Measurements from ENCODE around the gene CNP. TPM values are rescaled to one million over a fixed set of nuclear protein-coding genes. Genes with fewer than 3 reads are reported as not detected.

Gene CNP
- total and polyA plus RNA-seq, 4 donors, result 277 to 1,008 (median 786) TPM

DNA sequence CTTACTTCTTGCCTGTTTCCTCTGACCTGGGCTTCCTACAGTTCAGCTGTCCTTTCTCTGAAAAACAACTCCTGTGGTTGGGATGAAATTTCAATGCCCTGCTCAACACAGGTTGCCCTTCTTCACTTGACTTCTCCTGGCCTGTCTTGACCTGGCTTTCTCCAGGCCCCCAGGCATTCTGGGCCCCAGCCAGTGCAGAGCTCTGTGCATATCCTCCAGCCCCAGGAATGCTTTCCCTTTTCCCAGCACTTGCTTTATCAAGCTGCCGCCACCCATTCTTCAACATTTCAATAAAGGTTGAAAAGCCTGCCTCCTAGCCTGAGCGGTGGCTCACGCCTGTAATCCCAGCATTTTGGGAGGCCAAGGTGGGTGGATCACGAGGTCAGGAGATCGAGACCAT, 25.4 kb upstream of the CNP start:
- H3K36me3 ChIP-seq (ENCODE audit: control insufficient read depth, insufficient read depth, low read length), result peaks cover 59% of the 10 kb centered on the region
- H3K4me3 ChIP-seq (ENCODE audit: low read depth, low read length), result no peak overlapping the region
- no peaks in the 10 kb centered on the region for H3K9me3 ChIP-seq (ENCODE audit: control insufficient read depth, insufficient read depth, low read length)
- no peaks in the 10 kb centered on the region for H3K27me3 ChIP-seq (ENCODE audit: control insufficient read depth, insufficient read depth, low read length)
- no CpG with 5 or more reads among the region's 5 CpGs for WGBS (ENCODE audit: insufficient coverage)
- H3K4me1 ChIP-seq (ENCODE audit: control insufficient read depth, insufficient read depth, low read length), result no peaks in the 10 kb centered on the region
- DNase-seq (ENCODE audit: low read depth in 4 of 6, low spot score in 6 of 6), result no peak
- H3K27ac ChIP-seq (ENCODE audit: low read depth, low read length), result no peak overlapping the region

DNA sequence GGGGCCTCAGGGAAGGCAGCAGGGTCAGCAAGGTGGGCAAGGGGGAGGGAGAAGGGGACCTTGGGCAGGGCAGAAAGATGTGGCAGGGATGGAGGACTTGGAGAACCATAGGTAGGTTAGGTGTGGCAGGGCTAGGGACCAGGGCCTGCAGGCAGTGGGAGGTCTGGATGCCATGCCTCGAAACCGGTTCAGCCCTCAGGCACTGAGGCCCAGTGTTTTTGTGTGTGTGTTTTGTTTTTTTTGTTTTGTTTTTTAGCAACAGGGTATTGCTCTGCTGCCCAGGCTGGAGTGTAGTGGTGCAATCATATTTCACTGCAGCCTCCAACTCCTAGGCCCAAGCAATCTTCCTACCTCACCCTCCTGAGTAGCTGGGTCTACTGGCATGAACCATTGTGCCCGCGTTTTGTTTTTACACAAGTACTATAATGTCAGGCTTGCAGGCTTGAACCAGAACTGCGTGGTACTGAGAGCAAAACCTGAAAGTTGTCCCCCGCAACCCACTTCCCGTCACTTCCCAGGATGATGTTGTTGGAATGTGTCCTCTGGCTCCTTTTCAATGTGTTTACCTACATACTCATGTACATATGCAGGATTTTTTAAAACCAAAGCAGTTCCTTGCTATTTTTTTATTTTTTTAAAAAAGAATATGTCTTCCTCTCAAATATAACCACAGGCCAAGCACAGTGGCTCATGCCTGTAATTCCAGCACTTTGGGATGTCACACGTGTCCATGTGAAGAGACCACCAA, 23.8 kb upstream of the CNP start:
- Histone ChIP-seq H3K4me1 (ENCODE audit: control insufficient read depth, insufficient read depth, low read length) (no peaks in the 10 kb centered on the region), H3K36me3 (ENCODE audit: control insufficient read depth, insufficient read depth, low read length) (peaks cover 53% of the 10 kb centered on the region), H3K4me3 (ENCODE audit: low read depth, low read length) (no peak overlapping the region), H3K27ac (ENCODE audit: low read depth, low read length) (no peak overlapping the region), H3K27me3 (ENCODE audit: control insufficient read depth, insufficient read depth, low read length) (no peaks in the 10 kb centered on the region), H3K9me3 (ENCODE audit: control insufficient read depth, insufficient read depth, low read length) (no peaks in the 10 kb centered on the region)
- 100% methylated on average over 3 of the region's 8 CpGs for whole genome bisulfite sequencing (ENCODE audit: insufficient coverage)
- DNase-seq (ENCODE audit: low read depth in 4 of 6, low spot score in 6 of 6), result no peak

DNA sequence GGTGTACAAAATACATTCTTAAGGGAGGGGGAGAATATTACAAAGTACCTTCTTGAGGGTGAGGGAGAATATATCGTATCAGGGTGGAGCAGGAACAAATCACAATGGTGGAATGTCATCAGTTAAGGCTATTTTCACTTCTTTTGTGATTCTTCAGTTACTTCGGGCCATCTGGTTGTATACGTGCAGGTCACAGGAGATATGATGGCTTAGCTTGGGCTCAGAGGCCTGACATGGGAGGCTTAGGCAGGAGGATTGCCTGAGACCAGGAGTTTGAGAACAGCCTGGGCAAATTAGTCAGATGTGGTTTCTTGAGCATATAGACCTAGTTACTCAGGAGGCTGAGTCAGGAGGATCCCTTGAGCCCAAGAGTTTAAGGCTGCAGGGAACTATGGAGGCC, 23.1 kb upstream of the CNP start:
- H3K4me3 ChIP-seq (ENCODE audit: low read depth, low read length), result no peak overlapping the region
- peaks cover 48% of the 10 kb centered on the region for H3K36me3 ChIP-seq (ENCODE audit: control insufficient read depth, insufficient read depth, low read length)
- WGBS (ENCODE audit: insufficient coverage), result 97% methylated on average over 3 of the region's 3 CpGs
- no peak overlapping the region for H3K27ac ChIP-seq (ENCODE audit: low read depth, low read length)
- no peaks in the 10 kb centered on the region for H3K27me3 ChIP-seq (ENCODE audit: control insufficient read depth, insufficient read depth, low read length)
- DNase-seq (ENCODE audit: low read depth in 4 of 6, low spot score in 6 of 6), result no peak
- H3K9me3 ChIP-seq (ENCODE audit: control insufficient read depth, insufficient read depth, low read length), result no peaks in the 10 kb centered on the region
- no peaks in the 10 kb centered on the region for H3K4me1 ChIP-seq (ENCODE audit: control insufficient read depth, insufficient read depth, low read length)

DNA sequence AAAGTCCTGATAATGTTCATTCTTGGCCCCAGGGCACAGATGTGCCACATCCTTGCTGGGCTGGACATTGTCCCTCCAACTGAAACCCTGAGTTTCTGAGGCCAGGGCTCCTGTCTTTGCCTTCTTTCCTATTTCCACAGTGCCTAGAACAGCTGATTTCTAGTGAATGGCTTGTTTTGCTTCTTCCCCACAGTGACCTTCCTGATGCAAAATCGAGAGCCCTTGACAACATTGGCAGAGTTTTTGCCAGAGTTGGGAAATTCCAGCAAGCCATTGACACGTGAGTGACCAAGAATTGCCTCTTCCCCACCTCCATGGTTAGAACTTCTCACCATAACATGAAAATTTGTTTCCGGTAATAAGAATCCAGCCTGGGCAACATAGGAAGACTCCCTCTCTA, 21.7 kb upstream of the CNP start:
- H3K36me3 ChIP-seq (ENCODE audit: control insufficient read depth, insufficient read depth, low read length), result peaks cover 48% of the 10 kb centered on the region
- no peak overlapping the region for H3K27ac ChIP-seq (ENCODE audit: low read depth, low read length)
- WGBS (ENCODE audit: insufficient coverage), result no CpG with 5 or more reads among the region's 3 CpGs
- no peaks in the 10 kb centered on the region for H3K9me3 ChIP-seq (ENCODE audit: control insufficient read depth, insufficient read depth, low read length)
- no peaks in the 10 kb centered on the region for H3K27me3 ChIP-seq (ENCODE audit: control insufficient read depth, insufficient read depth, low read length)
- no peak for DNase-seq (ENCODE audit: low read depth in 4 of 6, low spot score in 6 of 6)
- no peaks in the 10 kb centered on the region for H3K4me1 ChIP-seq (ENCODE audit: control insufficient read depth, insufficient read depth, low read length)
- H3K4me3 ChIP-seq (ENCODE audit: low read depth, low read length), result no peak overlapping the region

DNA sequence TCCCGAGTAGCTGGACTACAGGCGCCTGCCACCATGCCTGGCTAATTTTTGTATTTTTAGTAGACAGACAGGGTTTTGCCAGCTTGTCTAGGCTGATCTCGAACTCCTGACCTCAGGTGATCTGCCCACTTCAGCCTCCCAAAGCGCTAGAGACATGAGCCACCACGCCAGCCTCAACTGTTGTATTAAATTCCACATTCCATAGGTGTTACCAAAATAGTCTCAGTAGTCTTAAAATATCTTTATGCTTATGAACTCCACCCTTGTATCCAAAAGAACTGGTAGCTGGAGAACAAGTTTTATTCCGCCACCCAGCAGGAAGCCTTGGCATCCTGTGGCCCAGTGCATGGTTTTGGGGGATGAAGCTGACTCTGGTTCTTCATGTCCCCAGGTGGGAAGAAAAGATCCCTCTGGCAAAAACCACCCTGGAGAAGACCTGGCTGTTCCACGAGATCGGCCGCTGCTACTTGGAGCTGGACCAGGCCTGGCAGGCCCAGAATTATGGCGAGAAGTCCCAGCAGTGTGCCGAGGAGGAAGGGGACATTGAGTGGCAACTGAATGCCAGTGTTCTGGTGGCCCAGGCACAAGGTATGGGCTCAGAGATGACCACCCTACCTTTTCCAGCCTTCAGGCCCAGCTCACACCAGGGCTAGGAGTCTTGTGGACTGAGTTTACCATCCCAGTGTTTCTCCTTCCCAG, 17.7 kb upstream of the CNP start:
- Histone ChIP-seq H3K27me3 (ENCODE audit: control insufficient read depth, insufficient read depth, low read length) (no peaks in the 10 kb centered on the region), H3K27ac (ENCODE audit: low read depth, low read length) (no peak overlapping the region), H3K9me3 (ENCODE audit: control insufficient read depth, insufficient read depth, low read length) (no peaks in the 10 kb centered on the region), H3K4me3 (ENCODE audit: low read depth, low read length) (no peak overlapping the region), H3K4me1 (ENCODE audit: control insufficient read depth, insufficient read depth, low read length) (no peaks in the 10 kb centered on the region), H3K36me3 (ENCODE audit: control insufficient read depth, insufficient read depth, low read length) (peaks cover 70% of the 10 kb centered on the region)
- WGBS (ENCODE audit: insufficient coverage), result 81% methylated on average over 7 of the region's 11 CpGs
- no peak for DNase-seq (ENCODE audit: low read depth in 4 of 6, low spot score in 6 of 6)

DNA sequence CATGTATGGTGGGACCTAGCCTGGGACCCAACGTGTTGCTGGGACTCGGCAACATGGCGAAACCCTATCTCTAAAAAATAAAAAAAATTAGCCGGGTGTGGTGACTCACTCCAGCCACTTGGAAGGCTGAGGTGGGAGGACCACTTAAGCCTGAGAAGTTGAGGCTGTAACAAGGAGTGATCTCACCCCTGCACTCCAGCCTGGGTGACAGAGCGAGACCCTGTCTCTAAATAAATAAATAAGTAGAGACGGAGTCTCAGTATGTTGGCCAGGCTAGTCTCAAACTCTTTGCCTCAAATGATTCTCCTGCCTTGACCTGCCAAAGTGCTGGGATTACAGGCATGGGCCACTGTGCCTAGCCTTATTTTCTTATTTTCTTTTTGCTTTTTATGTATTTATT, 10.1 kb upstream of the CNP start:
- Histone ChIP-seq H3K9me3 (ENCODE audit: control insufficient read depth, insufficient read depth, low read length) (no peaks in the 10 kb centered on the region), H3K4me3 (ENCODE audit: low read depth, low read length) (no peak overlapping the region), H3K27ac (ENCODE audit: low read depth, low read length) (no peak overlapping the region), H3K4me1 (ENCODE audit: control insufficient read depth, insufficient read depth, low read length) (peaks cover 18% of the 10 kb centered on the region), H3K36me3 (ENCODE audit: control insufficient read depth, insufficient read depth, low read length) (peaks cover 53% of the 10 kb centered on the region), H3K27me3 (ENCODE audit: control insufficient read depth, insufficient read depth, low read length) (no peaks in the 10 kb centered on the region)
- DNase-seq (ENCODE audit: low read depth in 4 of 6, low spot score in 6 of 6), result no peak
- no CpG with 5 or more reads among the region's 6 CpGs for WGBS (ENCODE audit: insufficient coverage)

DNA sequence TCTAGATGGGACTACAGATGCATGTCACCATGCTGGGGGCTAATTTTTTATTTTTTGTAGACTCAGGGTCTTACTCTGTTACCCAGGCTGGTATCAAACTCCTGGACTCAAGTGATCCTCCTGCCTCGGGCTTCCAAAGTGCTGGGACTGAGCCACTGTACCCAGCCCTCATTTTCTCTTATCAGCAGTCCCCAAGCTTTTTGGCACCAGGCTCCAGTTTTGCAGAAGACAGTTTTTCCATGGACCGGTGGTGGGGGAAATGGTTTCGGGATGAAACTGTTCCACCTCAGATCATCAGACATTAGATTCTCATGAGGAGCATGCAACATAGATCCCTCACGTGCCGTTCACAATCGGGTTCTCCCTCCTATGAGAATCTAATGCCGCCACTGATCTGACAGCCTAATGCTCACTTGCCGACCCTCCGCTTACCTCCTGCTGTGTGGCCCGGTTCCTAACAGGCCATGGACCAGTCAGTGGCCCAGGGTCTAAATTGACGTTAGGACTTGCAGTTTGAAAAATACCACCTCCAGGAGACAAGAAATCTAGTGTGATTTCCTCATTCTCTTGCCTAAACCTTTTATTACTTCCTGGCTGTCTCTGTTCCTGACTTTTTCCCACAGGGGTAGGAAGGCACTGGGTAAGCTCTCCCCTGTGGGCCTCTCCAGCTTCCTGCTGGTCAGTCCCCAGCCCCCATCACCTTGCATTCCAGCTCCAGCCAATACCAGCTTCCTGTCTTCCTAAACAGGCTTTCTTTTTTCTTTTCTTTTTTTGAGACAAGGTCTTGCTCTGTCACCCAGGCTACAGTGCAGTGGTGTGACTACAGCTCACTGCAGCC, 9.3 kb upstream of the CNP start:
- WGBS (ENCODE audit: insufficient coverage), result 46% methylated on average over 9 of the region's 11 CpGs
- no peak overlapping the region for H3K4me3 ChIP-seq (ENCODE audit: low read depth, low read length)
- peaks cover 18% of the 10 kb centered on the region for H3K4me1 ChIP-seq (ENCODE audit: control insufficient read depth, insufficient read depth, low read length)
- no peaks in the 10 kb centered on the region for H3K27me3 ChIP-seq (ENCODE audit: control insufficient read depth, insufficient read depth, low read length)
- no peak for DNase-seq (ENCODE audit: low read depth in 4 of 6, low spot score in 6 of 6)
- H3K9me3 ChIP-seq (ENCODE audit: control insufficient read depth, insufficient read depth, low read length), result no peaks in the 10 kb centered on the region
- no peak overlapping the region for H3K27ac ChIP-seq (ENCODE audit: low read depth, low read length)
- peaks cover 54% of the 10 kb centered on the region for H3K36me3 ChIP-seq (ENCODE audit: control insufficient read depth, insufficient read depth, low read length)

DNA sequence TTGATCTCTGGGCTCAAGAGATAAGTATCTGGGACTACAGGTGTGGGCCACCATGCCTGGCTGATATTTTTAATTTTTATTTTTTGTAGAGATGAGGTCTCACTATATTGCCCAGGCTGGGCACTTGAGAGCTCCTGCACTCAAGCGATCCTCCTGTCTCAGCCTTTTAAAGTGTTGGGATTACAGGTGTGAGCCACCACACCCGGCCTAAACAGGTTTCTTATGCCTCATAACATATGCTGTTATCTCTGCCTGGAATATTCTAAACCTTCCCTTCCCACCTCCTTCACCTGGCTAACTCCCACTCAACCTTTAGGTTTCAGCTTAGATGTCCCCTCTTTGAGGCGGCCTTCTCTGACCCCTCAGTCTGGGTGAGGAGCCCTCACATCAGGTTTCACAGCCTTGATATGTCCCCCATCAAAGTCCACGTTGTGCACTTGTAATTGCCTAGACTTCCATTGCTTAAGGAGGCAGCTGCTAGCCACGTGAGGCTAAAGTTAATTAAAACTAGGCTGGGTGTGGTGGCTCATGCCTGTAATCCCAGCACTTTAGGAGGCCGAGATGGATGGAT, 8.6 kb upstream of the CNP start:
- 88% methylated on average over 6 of the region's 6 CpGs for WGBS (ENCODE audit: insufficient coverage)

DNA sequence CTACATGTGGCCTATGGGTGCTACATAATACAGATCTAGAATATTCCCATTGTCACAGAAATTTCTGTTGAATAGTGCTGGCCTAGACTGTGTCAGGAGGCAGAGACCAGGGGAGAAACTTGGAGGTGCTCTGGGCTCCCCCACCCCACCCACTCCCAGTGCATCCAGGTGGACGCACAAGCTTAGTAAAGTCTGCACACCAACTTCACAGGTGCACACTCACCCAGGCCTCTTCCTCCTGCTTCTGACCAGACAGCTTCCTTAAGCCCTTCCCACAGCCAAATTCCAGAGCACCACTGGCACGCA, 7.6 kb upstream of the CNP start:
- 56% methylated on average over 2 of the region's 2 CpGs for WGBS (ENCODE audit: insufficient coverage)
- Histone ChIP-seq H3K27ac (ENCODE audit: low read depth, low read length) (no peak overlapping the region), H3K4me3 (ENCODE audit: low read depth, low read length) (no peak overlapping the region), H3K4me1 (ENCODE audit: control insufficient read depth, insufficient read depth, low read length) (peaks cover 24% of the 10 kb centered on the region), H3K9me3 (ENCODE audit: control insufficient read depth, insufficient read depth, low read length) (no peaks in the 10 kb centered on the region), H3K27me3 (ENCODE audit: control insufficient read depth, insufficient read depth, low read length) (no peaks in the 10 kb centered on the region), H3K36me3 (ENCODE audit: control insufficient read depth, insufficient read depth, low read length) (peaks cover 37% of the 10 kb centered on the region)
- no peak for DNase-seq (ENCODE audit: low read depth in 4 of 6, low spot score in 6 of 6)

More for the DNA sequence above, 8.6 kb upstream of the CNP start:
- Histone ChIP-seq H3K27ac (ENCODE audit: low read depth, low read length) (no peak overlapping the region), H3K4me1 (ENCODE audit: control insufficient read depth, insufficient read depth, low read length) (peaks cover 23% of the 10 kb centered on the region), H3K36me3 (ENCODE audit: control insufficient read depth, insufficient read depth, low read length) (peaks cover 47% of the 10 kb centered on the region), H3K4me3 (ENCODE audit: low read depth, low read length) (no peak overlapping the region), H3K27me3 (ENCODE audit: control insufficient read depth, insufficient read depth, low read length) (no peaks in the 10 kb centered on the region), H3K9me3 (ENCODE audit: control insufficient read depth, insufficient read depth, low read length) (no peaks in the 10 kb centered on the region)
- DNase-seq (ENCODE audit: low read depth in 4 of 6, low spot score in 6 of 6), result no peak
